DND-41 (cell line): ENCODE results near the gene OR5K1.

Source experiments
- ATAC-seq: fragments of 200-7000 bp; cut with Tn5 transposase; 3 replicates; pipeline ENCODE4 v1.9.1; 2021; ENCODE audit warnings: low read depth; ENCODE audit not compliant: insufficient read depth
- DNase-seq: peaks from one replicate; pipeline ENCODE4 v3.0.0-alpha.2; 2020
- H2AFZ ChIP-seq: 2 replicates; pipeline ENCODE4 v1.6.0; 2012; ENCODE audit warnings: low read depth, low read length
- H3K27ac ChIP-seq: 2 replicates; pipeline ENCODE4 v1.5.1; 2012; ENCODE audit warnings: low read length, inconsistent platforms
- H3K27me3 ChIP-seq: fragments of 200-600 bp; sonication (generic); 2 replicates; pipeline ENCODE4 v1.6.0; 2012; ENCODE audit warnings: low read length, mild to moderate bottlenecking, inconsistent platforms; ENCODE audit not compliant: insufficient read depth, poor library complexity
- H3K36me3 ChIP-seq: 2 replicates; pipeline ENCODE4 v1.5.1; 2012; ENCODE audit warnings: low read length, inconsistent platforms; ENCODE audit not compliant: insufficient read depth
- H3K4me1 ChIP-seq: 2 replicates; pipeline ENCODE4 v1.5.1; 2012; ENCODE audit warnings: mild to moderate bottlenecking, low read length; ENCODE audit not compliant: insufficient read depth
- H3K4me2 ChIP-seq: 2 replicates; pipeline ENCODE4 v1.6.0; 2012; ENCODE audit warnings: mild to moderate bottlenecking, moderate library complexity, low read length, inconsistent platforms; ENCODE audit not compliant: insufficient read depth
- H3K4me3 ChIP-seq, 2 experiments: fragments of 200-600 bp in 1 of 2; shearing (Covaris generic) in 1 of 2; 2 replicates each; pipeline ENCODE4 v1.5.1; 2012 to 2016; ENCODE audit warnings: inconsistent platforms in 2 of 2, low read length in 2 of 2, mild to moderate bottlenecking in 2 of 2, low read depth in 1 of 2, moderate library complexity in 1 of 2
- H3K79me2 ChIP-seq: 2 replicates; pipeline ENCODE4 v1.6.0; 2012; ENCODE audit warnings: low read length, inconsistent platforms; ENCODE audit not compliant: insufficient read depth
- H3K9ac ChIP-seq: 2 replicates; pipeline ENCODE4 v1.6.0; 2012; ENCODE audit warnings: low read depth, mild to moderate bottlenecking, inconsistent platforms, low read length, moderate library complexity
- H3K9me3 ChIP-seq: 2 replicates; pipeline ENCODE4 v1.5.1; 2012; ENCODE audit warnings: low read length, moderate library complexity, mild to moderate bottlenecking, inconsistent platforms; ENCODE audit not compliant: insufficient read depth, severe bottlenecking
- H4K20me1 ChIP-seq: 2 replicates; pipeline ENCODE4 v1.6.0; 2012; ENCODE audit warnings: low read length; ENCODE audit not compliant: insufficient read depth
- EZH2 ChIP-seq: IDR thresholded peaks from 3 replicates; pipeline ENCODE4 v1.6.1; 2012; ENCODE audit warnings: borderline replicate concordance, low read depth, mild to moderate bottlenecking, moderate library complexity, low read length, inconsistent platforms; ENCODE audit not compliant: severe bottlenecking
- TF ChIP-seq, protein P1 (sequence below): IDR thresholded peaks from 2 replicates; pipeline ENCODE4 v1.5.1; 2012; ENCODE audit warnings: borderline replicate concordance, low read length, moderate library complexity, mild to moderate bottlenecking; ENCODE audit not compliant: poor library complexity, severe bottlenecking; ENCODE audit errors: extremely low read depth

OR5K1 gene

DNA sequence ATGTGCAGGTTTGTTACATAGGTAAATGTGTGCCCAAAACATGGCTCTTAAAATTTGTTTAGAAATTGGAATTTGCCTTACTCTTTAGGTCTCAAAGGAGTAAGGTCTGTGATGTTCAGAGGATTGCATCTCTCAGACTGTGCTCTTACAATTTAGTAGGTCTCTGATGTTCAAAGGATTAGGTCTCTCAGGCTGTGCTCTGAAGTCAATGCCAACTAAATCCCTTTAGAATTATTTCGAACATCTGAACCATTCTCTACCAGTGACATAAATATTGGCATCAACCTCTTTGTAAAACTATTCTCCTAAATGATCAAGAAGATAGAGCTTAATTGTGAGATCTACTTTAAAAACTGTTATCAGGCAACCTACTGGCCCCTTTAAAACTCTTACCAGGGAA, at the start of gene OR5K1:
OR5K1 (plus strand) TSS at position 301 of the 400 bp plus-strand sequence. CDS start 6,376 bp downstream, outside the sequence.
- no peak within 1 kb of the TSS for H2AFZ ChIP-seq
- no peak for ATAC-seq

DNA sequence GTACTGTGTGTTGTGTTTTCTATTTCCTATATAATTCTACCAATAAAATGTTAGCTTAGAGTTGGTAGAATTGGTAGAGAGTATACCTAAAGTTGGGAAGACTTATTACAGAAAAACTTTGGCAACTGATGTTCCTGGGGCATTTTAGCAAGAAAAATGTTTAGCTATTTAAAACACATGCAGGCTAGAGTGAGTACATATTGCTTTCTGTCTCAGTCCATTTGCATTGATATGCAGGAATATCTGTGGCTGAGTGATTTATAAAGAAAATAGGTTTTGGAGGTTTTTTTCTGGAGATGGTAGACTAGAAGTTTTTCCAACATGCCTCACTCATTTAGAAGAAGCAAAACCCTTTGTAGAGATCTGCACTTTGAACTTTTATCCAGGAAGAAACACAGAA, 30.4 kb upstream of the OR5K1 start:
- H3K79me2 ChIP-seq, result no peaks in the 10 kb centered on the region
- no peaks in the 10 kb centered on the region for H3K27me3 ChIP-seq
- no peaks in the 10 kb centered on the region for H4K20me1 ChIP-seq
- H2AFZ ChIP-seq, result no peak overlapping the region
- H3K4me3 ChIP-seq, result no peak overlapping the region
- no peak overlapping the region for H3K9ac ChIP-seq
- H3K36me3 ChIP-seq, result no peaks in the 10 kb centered on the region
- no peak overlapping the region for H3K4me2 ChIP-seq
- ATAC-seq, result no peak
- DNase-seq, result no peak
- no peak for TF ChIP-seq EZH2
- TF ChIP-seq, protein P1, sequence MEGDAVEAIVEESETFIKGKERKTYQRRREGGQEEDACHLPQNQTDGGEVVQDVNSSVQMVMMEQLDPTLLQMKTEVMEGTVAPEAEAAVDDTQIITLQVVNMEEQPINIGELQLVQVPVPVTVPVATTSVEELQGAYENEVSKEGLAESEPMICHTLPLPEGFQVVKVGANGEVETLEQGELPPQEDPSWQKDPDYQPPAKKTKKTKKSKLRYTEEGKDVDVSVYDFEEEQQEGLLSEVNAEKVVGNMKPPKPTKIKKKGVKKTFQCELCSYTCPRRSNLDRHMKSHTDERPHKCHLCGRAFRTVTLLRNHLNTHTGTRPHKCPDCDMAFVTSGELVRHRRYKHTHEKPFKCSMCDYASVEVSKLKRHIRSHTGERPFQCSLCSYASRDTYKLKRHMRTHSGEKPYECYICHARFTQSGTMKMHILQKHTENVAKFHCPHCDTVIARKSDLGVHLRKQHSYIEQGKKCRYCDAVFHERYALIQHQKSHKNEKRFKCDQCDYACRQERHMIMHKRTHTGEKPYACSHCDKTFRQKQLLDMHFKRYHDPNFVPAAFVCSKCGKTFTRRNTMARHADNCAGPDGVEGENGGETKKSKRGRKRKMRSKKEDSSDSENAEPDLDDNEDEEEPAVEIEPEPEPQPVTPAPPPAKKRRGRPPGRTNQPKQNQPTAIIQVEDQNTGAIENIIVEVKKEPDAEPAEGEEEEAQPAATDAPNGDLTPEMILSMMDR, result no peak
- H3K9me3 ChIP-seq, result peaks cover 2% of the 10 kb centered on the region
- H3K4me1 ChIP-seq, result no peaks in the 10 kb centered on the region
- H3K27ac ChIP-seq, result no peak overlapping the region

More for the DNA sequence above, at the start of gene OR5K1:
- Histone ChIP-seq H3K4me1 (no peaks in the 10 kb centered on the region), H3K79me2 (no peaks in the 10 kb centered on the region), H3K36me3 (no peaks in the 10 kb centered on the region), H3K4me3 (no peak within 1 kb of the TSS), H3K9ac (no peak within 1 kb of the TSS), H3K27ac (no peak within 1 kb of the TSS), H3K4me2 (no peak within 1 kb of the TSS), H3K27me3 (no peaks in the 10 kb centered on the region), H3K9me3 (no peaks in the 10 kb centered on the region), H4K20me1 (no peaks in the 10 kb centered on the region)
- no peak for DNase-seq
- TF ChIP-seq, protein P1, result no peak
- TF ChIP-seq EZH2, result no peak

DNA sequence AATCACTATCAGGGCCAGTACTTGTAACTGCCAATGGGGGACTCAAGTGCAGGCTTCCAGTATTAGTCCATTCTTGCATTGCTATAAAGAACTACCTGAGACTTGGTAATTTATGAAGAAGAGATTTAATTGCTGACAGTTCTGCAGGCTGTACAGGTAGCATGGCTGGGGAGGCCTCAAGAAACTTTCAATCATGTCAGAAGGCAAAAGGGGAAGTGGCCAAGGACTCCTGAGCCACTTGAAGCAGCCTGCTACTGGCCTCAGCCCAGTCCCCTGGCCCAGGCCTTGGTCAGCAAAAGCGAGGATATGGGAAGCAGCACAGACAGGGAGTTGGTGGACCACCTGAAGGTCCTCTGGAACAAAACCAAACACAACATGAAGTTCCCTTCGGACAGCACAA, 29.2 kb upstream of the OR5K1 start:
- H3K27ac ChIP-seq, result no peak overlapping the region
- no peaks in the 10 kb centered on the region for H3K79me2 ChIP-seq
- no peaks in the 10 kb centered on the region for H3K27me3 ChIP-seq
- H3K9me3 ChIP-seq, result peaks cover 2% of the 10 kb centered on the region
- H3K4me3 ChIP-seq, result no peak overlapping the region
- no peaks in the 10 kb centered on the region for H4K20me1 ChIP-seq
- H3K9ac ChIP-seq, result no peak overlapping the region
- no peak for TF ChIP-seq EZH2
- TF ChIP-seq, protein P1, result no peak
- no peaks in the 10 kb centered on the region for H3K36me3 ChIP-seq
- H3K4me1 ChIP-seq, result no peaks in the 10 kb centered on the region
- no peak overlapping the region for H2AFZ ChIP-seq
- DNase-seq, result no peak
- no peak overlapping the region for H3K4me2 ChIP-seq
- ATAC-seq, result no peak

DNA sequence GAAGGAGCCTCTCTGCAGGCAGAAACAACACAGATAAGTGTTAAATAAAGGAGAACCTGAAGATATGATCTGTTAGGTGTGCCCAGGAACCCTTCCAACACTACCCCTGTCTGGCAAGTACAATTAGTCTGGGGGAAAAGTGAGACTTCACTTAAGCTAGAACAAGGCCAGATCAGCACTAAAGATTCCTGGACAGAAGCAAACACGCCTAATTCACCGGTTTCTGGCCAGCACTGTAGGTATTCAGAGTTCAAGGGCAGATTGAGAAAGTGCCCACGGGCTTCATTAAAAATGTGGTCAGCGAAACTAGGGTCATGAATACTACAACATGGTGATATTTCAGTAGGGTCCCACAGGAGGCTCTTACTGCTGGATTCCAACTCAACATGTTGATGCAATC, 28.6 kb upstream of the OR5K1 start:
- no peak overlapping the region for H3K9ac ChIP-seq
- H3K79me2 ChIP-seq, result no peaks in the 10 kb centered on the region
- no peak overlapping the region for H2AFZ ChIP-seq
- DNase-seq, result no peak
- H4K20me1 ChIP-seq, result no peaks in the 10 kb centered on the region
- TF ChIP-seq, protein P1, result no peak
- TF ChIP-seq EZH2, result no peak
- H3K36me3 ChIP-seq, result no peaks in the 10 kb centered on the region
- H3K9me3 ChIP-seq, result no peaks in the 10 kb centered on the region
- ATAC-seq, result no peak
- no peaks in the 10 kb centered on the region for H3K4me1 ChIP-seq
- no peak overlapping the region for H3K27ac ChIP-seq
- no peak overlapping the region for H3K4me2 ChIP-seq
- no peak overlapping the region for H3K4me3 ChIP-seq
- no peaks in the 10 kb centered on the region for H3K27me3 ChIP-seq
